Epithelial cell of umbilical artery (primary cell): ENCODE measurements around the gene PTPRE. TPM values are rescaled to one million over a fixed set of nuclear protein-coding genes. Genes with fewer than 3 reads are reported as not detected.

Experiments
- total RNA-seq: library from RNA; depleted of rRNA; stranded (reverse); fragments of >200 nt; gene quantifications from 2 replicates; pipeline ENCODE4 v1.2.3, GENCODE V29; 2014

The PTPRE gene, protein sequence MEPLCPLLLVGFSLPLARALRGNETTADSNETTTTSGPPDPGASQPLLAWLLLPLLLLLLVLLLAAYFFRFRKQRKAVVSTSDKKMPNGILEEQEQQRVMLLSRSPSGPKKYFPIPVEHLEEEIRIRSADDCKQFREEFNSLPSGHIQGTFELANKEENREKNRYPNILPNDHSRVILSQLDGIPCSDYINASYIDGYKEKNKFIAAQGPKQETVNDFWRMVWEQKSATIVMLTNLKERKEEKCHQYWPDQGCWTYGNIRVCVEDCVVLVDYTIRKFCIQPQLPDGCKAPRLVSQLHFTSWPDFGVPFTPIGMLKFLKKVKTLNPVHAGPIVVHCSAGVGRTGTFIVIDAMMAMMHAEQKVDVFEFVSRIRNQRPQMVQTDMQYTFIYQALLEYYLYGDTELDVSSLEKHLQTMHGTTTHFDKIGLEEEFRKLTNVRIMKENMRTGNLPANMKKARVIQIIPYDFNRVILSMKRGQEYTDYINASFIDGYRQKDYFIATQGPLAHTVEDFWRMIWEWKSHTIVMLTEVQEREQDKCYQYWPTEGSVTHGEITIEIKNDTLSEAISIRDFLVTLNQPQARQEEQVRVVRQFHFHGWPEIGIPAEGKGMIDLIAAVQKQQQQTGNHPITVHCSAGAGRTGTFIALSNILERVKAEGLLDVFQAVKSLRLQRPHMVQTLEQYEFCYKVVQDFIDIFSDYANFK
- 57.8 and 117 TPM in 2 replicates for total RNA-seq

DNA sequence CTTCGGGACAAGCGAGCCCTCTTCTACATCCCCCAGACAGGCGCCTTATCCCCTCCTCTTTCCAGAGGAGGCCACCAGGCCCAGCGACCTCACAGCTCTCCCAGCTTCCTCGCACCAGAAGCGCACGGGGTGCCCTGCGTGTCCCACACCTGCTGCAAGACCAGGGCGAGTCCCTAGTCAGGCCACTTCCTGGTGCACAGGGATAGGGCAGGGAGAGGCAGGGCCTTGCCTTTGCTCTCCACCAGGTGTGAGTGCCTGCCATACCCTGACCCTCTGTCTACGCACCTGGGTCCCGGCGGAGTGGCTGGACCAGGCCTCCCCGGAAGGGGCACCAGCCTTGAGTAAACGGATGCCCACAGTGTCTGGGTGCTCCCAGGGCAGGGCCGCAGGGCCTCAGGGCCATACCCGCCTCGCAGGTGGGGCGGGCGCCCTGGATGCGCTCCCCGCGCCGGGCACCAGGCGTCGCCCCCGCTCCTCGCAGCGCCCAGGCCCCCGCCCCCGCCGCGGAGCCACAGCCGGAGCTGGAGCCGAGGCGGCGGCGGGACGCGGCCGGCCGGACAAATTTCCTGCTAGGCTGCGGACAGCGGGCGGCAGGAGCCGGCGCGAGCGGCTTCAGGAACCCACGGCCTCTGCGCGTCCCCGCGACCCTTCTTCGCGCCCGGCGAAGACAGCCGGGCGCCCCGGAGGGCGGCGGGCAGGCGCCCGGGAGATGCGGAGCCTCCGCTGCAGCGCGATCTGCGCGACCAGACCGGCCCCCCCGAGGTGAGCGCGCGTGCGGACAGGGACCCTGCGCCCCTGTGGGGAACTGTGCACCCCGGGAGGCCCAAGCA is at the start of gene PTPRE:
Gene PTPRE (plus strand): TSS at position 556 of the 830 bp plus-strand sequence. CDS start 133,779 bp downstream, outside the sequence.

DNA sequence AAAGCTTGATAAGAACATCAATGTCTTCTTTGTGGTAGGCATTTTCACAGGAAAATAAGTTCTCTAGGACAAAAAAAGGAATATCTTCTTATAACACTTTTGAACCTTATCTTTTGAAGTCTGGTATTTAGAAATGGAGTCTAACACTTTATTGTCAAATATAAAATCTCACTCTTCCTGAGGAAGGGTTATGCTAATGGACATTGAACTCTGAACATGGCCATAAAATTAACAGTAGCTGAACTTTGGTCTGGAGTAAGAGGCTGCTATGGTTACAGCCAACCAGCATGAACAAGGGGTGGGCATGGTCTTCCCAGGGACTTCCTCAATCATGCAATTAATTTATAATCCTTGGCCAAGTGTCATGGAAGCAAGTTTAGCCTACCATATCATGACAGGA is 14.2 kb upstream of the PTPRE start, which contains the start of gene CLRN3:
Gene CLRN3 (minus strand): TSS at position 199 of the 400 bp plus-strand sequence. CDS start 157 bp downstream, at position 42.

DNA sequence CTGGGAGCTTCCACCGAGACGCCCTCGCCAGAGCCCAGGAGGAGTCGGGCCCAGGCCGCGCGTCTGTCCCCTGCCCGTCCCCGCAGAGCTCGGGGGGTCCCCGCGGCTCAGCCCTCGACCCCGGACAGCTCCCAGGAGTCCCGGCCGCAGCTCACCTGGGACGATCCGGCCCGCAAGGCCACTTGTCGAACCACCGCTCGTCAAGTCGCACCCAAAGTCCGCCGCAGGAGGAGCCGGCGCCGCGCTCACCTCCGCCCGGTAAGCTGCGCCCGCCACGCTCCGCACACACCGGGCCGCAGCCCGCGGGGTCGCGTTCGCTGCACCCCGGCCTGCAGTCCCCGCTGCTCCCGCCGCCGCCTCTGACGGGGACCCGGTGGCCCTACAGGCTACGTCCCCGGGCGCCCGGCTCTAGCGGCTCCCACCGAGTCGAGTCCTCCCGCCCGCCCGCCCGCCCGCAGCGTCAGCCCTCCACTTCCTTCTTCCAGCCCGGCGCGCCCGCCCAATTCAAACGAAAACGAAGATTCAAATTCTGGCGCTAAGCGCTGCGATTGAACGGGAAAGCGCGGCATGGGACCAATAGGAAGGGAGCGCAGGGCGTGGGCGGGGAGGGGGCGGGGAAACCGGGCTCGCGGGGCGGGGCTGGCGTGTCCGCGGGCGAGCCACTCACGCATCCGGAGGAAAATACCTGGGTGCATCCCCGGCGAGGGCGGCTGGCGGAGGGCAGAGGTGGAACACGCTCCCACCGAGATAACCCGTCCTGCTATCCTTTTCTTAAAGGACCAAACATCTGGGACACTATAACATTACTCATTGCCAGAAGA is 219.3 kb downstream of the PTPRE start, which contains the start of gene MKI67:
Gene MKI67 (minus strand): TSS at position 480 of the 821 bp plus-strand sequence. CDS start 756 bp downstream, outside the sequence.

Other genes with a start within 250 kb of the PTPRE start
- gene FOXI2, start 169.9 kb upstream of the PTPRE start, total RNA-seq: not detected in 2 replicates
- not detected in 2 replicates for gene CLRN3, start 14.2 kb upstream of the PTPRE start, total RNA-seq
- gene MKI67, start 219.3 kb downstream of the PTPRE start, total RNA-seq: 10.7 and 17.5 TPM in 2 replicates